Ovary (tissue), 3 donors: ENCODE results near the gene ANKRD18A.
"Not testable (repeated sequence)": the region's sequence is repeated elsewhere in the genome, so short reads cannot be mapped to it uniquely, and the experiment has no call there.

Experiments used
- EP300 ChIP-seq: sonication (generic); formaldehyde crosslinking; IDR thresholded peaks from one replicate; pipeline ENCODE4 v1.6.1; 2017; ENCODE audit warnings: antibody characterized with exemption
- POLR2A ChIP-seq: fragments of 450-650 bp; IDR thresholded peaks from one replicate; pipeline ENCODE4 v1.6.1; 2017; ENCODE audit warnings: antibody characterized with exemption, mild to moderate bottlenecking, moderate library complexity
- TF ChIP-seq, protein P1 (sequence below), 3 donors: fragments of 450-650 bp in 2 of 3; fragments of 200-600 bp in 1 of 3; IDR thresholded peaks; one replicate each; pipeline versions ENCODE4 v1.5.1 to v1.8.0; 2016 to 2022; ENCODE audit warnings: antibody characterized with exemption in 3 of 3, mild to moderate bottlenecking in 1 of 3
- donor health status: DM: no; HTN: no; CAD: no.

- TF ChIP-seq, protein P1, sequence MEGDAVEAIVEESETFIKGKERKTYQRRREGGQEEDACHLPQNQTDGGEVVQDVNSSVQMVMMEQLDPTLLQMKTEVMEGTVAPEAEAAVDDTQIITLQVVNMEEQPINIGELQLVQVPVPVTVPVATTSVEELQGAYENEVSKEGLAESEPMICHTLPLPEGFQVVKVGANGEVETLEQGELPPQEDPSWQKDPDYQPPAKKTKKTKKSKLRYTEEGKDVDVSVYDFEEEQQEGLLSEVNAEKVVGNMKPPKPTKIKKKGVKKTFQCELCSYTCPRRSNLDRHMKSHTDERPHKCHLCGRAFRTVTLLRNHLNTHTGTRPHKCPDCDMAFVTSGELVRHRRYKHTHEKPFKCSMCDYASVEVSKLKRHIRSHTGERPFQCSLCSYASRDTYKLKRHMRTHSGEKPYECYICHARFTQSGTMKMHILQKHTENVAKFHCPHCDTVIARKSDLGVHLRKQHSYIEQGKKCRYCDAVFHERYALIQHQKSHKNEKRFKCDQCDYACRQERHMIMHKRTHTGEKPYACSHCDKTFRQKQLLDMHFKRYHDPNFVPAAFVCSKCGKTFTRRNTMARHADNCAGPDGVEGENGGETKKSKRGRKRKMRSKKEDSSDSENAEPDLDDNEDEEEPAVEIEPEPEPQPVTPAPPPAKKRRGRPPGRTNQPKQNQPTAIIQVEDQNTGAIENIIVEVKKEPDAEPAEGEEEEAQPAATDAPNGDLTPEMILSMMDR (IDR thresholded peaks at IDR 0.05), result not testable (repeated sequence)
- TF ChIP-seq EP300, POLR2A: not testable (repeated sequence)
These were observed 54.3 kb downstream of the ANKRD18A start for GRCh38 chr9:38566048-38566447.
